OCI-LY1 (cell line): ENCODE data around the gene TNFSF13.

Experiments used
- CTCF ChIP-seq: fragments of 200-600 bp; sonication (generic), shearing (Covaris generic); IDR thresholded peaks from 2 replicates; pipeline ENCODE4 v1.5.1; 2017; ENCODE audit warnings: mild to moderate bottlenecking, antibody characterized with exemption, low read length, moderate library complexity, mixed read lengths
- EZH2 ChIP-seq: fragments of 200-600 bp; sonication (generic), shearing (Covaris generic); IDR thresholded peaks from 2 replicates; pipeline ENCODE4 v1.8.0; 2017; ENCODE audit warnings: borderline replicate concordance, mixed run types, mild to moderate bottlenecking, antibody characterized with exemption, low read length, moderate library complexity, mixed read lengths

GRCh38 chr17:7559320-7560171 is 996 bp downstream of the TNFSF13 start:
- TF ChIP-seq CTCF (no peak), EZH2 (no peak)
